Stimulated activated naive CD8-positive, alpha-beta T cell treated with anti-CD3 and anti-CD28 coated beads, Interleukin-15, amount 100 ng/mL, for 72 hours (primary cell): Measurements from ENCODE around the gene MTUS2.

ENCODE experiments used
- ATAC-seq: fragments of 150-1000 bp; cut with Tn5 transposase; 2 replicates; pipeline ENCODE4 v1.10.0; 2021; ENCODE audit warnings: mild to moderate bottlenecking, moderate library complexity
- DNase-seq, 2 donors: peaks; one replicate each; pipeline ENCODE4 v3.0.0; 2021 to 2022
- H3K27ac Mint-ChIP-seq, 2 donors: one replicate each; pipeline ENCODE4 v1.8.0; 2022; ENCODE audit warnings: mild to moderate bottlenecking in 2 of 2, mixed read lengths in 2 of 2, moderate library complexity in 2 of 2
- H3K27me3 Mint-ChIP-seq: one replicate; pipeline ENCODE4 v1.8.0; 2022; ENCODE audit warnings: mixed read lengths
- H3K4me1 Mint-ChIP-seq: one replicate; pipeline ENCODE4 v1.8.0; 2022; ENCODE audit warnings: mild to moderate bottlenecking, mixed read lengths
- H3K4me3 Mint-ChIP-seq, 2 donors: one replicate each; pipeline ENCODE4 v1.8.0; 2022; ENCODE audit warnings: mild to moderate bottlenecking in 2 of 2, mixed read lengths in 2 of 2, moderate library complexity in 1 of 2
- H3K9me3 Mint-ChIP-seq, 2 donors: one replicate each; pipeline ENCODE4 v1.8.0; 2022; ENCODE audit warnings: mixed read lengths in 2 of 2

Gene MTUS2

DNA sequence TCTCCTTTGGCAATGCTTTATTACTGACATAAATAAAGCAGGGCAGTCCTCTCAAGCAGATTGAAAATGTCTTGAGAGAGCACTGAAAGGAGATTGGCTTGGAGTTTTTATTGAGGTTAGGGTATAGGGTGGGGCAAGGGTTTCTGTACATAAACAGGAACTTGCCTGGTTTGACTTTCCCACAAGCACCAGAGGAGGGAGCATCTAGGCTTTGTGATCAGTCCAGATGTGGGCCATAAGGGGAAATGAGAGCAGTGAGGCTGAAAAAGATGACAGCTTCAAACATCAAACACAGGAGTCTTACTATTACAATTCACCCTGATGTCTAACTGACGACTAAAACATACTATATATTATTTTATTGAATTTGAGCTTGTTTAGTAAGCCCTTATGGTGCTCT lies 260.9 kb downstream of the MTUS2 start:
- Mint-ChIP-seq H3K27ac (no peak overlapping the region), H3K27me3 (no peaks in the 10 kb centered on the region), H3K4me3 (no peak overlapping the region), H3K9me3 (peaks cover 2 to 8% of the 10 kb centered on the region in 2 donors), H3K4me1 (peaks cover 5% of the 10 kb centered on the region)
- ATAC-seq (no peak), DNase-seq (no peak)

DNA sequence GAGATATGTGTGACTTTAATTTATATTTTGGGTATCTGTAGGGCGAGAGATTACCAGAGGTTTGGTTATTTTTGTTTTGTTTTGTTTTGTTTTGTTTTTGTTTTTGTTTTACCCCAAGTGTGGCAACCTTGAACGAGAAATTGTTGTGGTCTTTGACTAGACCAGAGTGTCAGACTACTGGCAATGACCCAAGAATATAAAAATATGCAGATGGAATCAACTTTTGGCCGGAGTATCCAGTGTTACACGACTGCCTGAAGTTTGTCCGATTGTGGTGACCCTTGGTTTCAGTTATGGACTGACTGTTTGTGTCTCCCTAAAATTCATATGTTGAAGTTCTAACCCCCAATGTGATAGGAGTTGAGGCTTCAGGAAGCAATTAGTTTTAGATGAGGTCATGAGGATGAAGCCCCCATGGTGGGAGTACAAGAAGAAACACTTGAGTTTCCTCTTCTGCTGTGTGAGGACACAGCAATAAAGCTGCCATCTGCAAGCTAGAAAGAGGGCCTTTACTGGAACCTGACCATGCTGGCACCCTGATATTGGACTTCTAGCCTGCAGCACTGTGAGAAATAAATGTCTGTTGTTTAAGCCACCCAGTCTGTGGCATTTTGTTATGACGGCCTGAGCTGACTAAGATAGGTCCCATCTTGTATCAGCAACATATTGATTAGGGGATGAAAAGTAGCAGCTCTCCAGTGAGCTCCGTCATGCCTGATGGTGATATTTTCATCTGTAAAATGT lies 261.7 kb downstream of the MTUS2 start:
- no peak for ATAC-seq
- Mint-ChIP-seq H3K4me3 (no peak overlapping the region), H3K27ac (peak overlapping the region in 1 of 2 donors; percentile 85), H3K27me3 (no peaks in the 10 kb centered on the region), H3K4me1 (peaks cover 5% of the 10 kb centered on the region), H3K9me3 (peaks cover 6 to 12% of the 10 kb centered on the region in 2 donors)
- DNase-seq: no peak

DNA sequence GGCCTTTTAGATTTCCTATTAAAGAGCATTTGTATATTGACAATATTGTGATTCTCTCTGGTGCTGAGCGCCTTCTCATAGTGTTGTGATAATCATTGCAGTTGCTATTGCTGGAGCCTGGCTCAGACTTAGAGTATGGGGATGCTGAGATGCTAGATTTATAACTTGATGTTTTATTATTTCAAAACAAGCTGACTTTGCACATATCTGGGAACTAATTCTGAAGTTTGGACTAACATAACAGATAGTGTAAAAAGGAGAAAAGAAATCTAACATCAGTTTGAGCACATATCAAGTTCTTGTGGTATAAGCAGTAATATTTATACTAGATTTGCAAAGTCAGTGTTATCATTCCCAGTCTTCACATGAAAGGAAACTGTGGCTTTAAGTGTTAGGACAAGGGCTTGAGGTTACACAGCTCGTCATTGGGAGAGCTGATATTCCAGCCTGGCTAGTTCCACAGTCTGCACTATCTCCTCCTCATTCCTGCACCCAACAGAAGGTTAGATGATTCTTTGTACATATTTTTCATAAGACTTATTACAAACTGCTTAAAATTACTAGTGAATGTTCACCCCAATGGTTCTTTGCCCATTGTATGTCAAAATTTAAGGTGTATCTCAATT lies 279.8 kb downstream of the MTUS2 start:
- DNase-seq: no peak
- H3K27ac Mint-ChIP-seq: no peak overlapping the region
- no peaks in the 10 kb centered on the region for H3K9me3 Mint-ChIP-seq
- H3K4me1 Mint-ChIP-seq: no peaks in the 10 kb centered on the region
- no peak overlapping the region for H3K4me3 Mint-ChIP-seq
- no peak for ATAC-seq
- H3K27me3 Mint-ChIP-seq: no peaks in the 10 kb centered on the region

DNA sequence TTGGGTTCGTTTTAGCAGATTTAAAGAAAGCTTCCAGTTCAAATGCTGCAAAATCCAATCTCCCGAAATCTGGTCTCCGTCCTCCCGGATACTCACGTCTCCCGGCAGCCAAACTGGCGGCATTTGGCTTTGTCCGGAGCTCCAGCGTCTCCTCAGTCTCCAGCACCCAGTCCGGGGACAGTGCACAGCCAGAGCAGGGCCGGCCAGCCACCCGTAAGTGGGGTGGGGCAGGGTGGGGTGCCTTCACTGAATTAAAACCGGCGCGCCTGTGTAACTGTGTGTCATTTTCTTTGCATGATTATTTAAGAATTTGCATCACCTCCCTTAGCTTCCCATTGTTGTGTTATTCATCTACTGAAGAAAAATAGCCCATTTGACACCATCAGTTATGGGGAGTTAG lies 280.6 kb downstream of the MTUS2 start:
- no peak overlapping the region for H3K27ac Mint-ChIP-seq
- no peak for ATAC-seq
- DNase-seq: no peak
- H3K4me3 Mint-ChIP-seq: no peak overlapping the region
- no peaks in the 10 kb centered on the region for H3K9me3 Mint-ChIP-seq
- H3K27me3 Mint-ChIP-seq: no peaks in the 10 kb centered on the region
- H3K4me1 Mint-ChIP-seq: no peaks in the 10 kb centered on the region

DNA sequence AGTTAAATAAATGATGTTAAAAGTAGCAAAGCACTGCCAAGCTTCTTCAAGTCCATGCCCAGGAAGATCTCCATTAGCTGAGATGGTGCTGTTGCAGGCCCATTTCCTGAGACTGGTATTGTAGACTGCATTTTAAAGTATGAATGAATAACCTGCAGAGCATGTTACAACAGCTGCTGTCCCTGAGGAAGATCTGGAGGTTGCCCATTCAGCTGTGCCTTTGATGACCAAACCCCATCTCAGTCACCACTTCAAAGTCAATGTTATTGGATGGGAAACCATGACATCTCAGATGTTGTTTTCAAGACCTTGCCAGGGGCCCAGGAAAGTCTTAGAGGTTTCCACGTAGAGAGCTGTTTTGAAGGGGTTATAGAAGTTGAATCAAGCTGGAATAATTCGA lies 281.3 kb downstream of the MTUS2 start:
- ATAC-seq: no peak
- no peaks in the 10 kb centered on the region for H3K9me3 Mint-ChIP-seq
- DNase-seq: no peak

DNA sequence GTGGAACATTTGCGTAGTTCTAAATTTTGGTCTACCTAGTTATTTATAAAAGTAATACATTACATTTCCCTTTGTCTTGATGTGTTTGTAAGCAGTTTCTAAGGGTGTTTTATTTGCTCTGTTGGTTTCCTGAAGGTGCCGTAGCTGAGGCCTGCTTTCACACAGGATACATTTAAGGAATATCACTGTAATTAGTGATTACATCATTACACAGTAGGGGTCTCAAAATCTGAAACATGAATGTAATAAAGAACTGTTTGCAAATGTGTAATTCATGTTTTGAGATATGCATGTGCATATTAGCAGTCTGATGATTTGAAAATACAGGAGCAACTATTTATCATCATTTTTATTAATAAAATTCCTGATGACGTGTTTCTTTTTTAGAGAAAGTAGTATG lies 281.8 kb downstream of the MTUS2 start:
- ATAC-seq (no peak), DNase-seq (no peak)
- Mint-ChIP-seq H3K4me3 (no peak overlapping the region), H3K27ac (no peak overlapping the region), H3K4me1 (no peaks in the 10 kb centered on the region), H3K27me3 (peaks cover 6% of the 10 kb centered on the region), H3K9me3 (no peaks in the 10 kb centered on the region)

More for the DNA sequence above, 281.3 kb downstream of the MTUS2 start:
- no peaks in the 10 kb centered on the region for H3K4me1 Mint-ChIP-seq
- H3K27ac Mint-ChIP-seq: no peak overlapping the region
- H3K4me3 Mint-ChIP-seq: no peak overlapping the region
- peaks cover 2% of the 10 kb centered on the region for H3K27me3 Mint-ChIP-seq

DNA sequence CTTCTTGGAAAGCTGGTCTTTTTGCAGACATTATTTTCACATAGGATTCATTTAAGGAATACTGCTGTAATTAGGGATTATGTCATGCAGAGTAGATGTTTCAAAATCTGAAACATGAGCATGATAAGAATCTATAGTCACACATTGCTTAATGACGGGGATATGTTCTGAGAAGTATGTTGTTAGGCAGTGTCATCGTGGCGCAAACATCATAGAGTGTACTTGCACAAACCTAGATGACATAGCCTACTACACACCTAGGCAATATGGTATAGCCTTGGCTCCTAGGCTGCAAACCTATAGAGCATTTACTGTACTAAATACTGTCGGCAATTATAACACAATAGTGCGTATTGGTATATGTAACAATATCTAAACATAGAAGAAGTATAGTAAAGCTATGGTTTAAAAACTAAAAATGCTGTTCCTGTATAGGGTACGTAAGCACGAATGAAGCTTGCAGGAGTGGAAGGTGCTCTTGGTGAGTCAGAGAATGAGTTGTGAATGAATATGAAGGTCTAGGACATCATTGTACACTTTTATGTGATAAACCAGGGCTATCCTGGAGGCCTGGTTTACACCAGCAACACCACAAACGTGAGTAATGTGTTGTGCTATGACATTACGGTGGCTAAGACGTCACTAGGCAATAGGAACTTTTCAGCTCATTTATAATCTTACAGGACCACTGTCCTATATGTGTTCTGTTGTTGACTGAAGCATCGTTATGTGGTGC lies 283.1 kb downstream of the MTUS2 start:
- no peak overlapping the region for H3K27ac Mint-ChIP-seq
- H3K4me1 Mint-ChIP-seq: no peaks in the 10 kb centered on the region
- H3K9me3 Mint-ChIP-seq: no peaks in the 10 kb centered on the region
- peaks cover 8% of the 10 kb centered on the region for H3K27me3 Mint-ChIP-seq
- no peak for DNase-seq
- no peak overlapping the region for H3K4me3 Mint-ChIP-seq
- ATAC-seq: no peak

DNA sequence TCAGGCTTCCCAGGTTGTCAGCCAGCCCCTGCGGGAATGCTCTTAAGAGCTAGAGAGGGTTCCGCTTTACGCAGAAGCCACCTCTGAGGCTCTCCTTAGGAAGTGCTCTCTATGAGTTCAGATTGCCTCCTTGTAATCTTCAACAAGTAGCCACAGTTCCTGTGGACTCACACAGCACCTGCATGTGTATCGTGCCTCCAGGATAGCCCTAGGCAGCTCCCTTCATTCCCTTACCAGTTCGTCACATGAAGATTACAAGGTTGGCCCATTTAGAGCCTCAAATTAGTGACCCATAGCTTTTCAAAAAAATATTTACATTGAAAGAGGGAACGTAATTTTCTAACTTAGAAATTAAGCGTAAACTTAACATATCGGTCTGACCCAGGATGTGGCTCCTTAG lies 284.3 kb downstream of the MTUS2 start:
- ATAC-seq (no peak), DNase-seq (no peak)
- Mint-ChIP-seq H3K4me3 (no peak overlapping the region), H3K9me3 (no peaks in the 10 kb centered on the region), H3K27ac (no peak overlapping the region), H3K4me1 (no peaks in the 10 kb centered on the region), H3K27me3 (peaks cover 8% of the 10 kb centered on the region)

DNA sequence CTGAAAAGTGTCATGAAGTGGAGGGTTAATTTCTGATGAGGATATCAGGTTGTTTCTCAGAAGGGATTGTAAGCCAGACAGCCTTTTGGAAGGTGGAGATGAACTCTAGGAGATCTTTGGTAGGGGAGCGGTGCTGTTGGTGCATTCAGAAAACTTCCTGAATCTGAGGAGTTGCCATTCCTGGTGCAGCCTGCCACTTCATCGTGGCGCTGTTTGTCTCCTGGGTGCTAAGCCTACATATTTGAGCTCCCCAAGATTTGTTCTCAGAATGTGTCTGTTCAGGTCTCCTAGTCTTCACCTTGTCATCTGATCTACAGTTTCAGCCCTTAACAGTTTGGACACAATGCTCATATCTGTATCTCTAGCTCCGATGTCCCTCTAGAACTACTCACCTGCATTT lies 285.6 kb downstream of the MTUS2 start:
- Mint-ChIP-seq H3K4me3 (no peak overlapping the region), H3K27ac (no peak overlapping the region), H3K27me3 (peaks cover 8% of the 10 kb centered on the region), H3K9me3 (no peaks in the 10 kb centered on the region), H3K4me1 (no peaks in the 10 kb centered on the region)
- DNase-seq (no peak), ATAC-seq (no peak)

DNA sequence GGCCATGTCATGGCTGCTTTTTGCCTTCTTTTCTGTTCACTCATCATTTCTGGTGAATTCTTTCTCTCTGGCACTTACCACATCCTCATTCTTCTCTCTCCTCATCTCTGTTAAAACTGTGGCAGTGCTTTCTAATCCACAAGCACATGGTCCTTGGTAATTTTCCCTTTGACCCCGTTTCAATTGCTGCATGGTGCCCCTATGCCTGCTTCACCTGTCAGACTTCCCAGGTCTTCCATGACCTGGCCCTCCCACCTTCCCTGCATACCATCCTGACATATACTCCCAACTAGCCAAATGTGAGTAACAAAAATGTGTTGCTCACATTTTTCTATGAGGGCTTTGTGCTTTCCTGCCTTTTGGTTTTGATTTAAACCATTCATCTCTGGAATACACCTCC lies 286.5 kb downstream of the MTUS2 start:
- no peaks in the 10 kb centered on the region for H3K4me1 Mint-ChIP-seq
- H3K27me3 Mint-ChIP-seq: peaks cover 8% of the 10 kb centered on the region
- DNase-seq: no peak
- ATAC-seq: no peak
- no peak overlapping the region for H3K4me3 Mint-ChIP-seq
- H3K27ac Mint-ChIP-seq: no peak overlapping the region
- H3K9me3 Mint-ChIP-seq: no peaks in the 10 kb centered on the region

DNA sequence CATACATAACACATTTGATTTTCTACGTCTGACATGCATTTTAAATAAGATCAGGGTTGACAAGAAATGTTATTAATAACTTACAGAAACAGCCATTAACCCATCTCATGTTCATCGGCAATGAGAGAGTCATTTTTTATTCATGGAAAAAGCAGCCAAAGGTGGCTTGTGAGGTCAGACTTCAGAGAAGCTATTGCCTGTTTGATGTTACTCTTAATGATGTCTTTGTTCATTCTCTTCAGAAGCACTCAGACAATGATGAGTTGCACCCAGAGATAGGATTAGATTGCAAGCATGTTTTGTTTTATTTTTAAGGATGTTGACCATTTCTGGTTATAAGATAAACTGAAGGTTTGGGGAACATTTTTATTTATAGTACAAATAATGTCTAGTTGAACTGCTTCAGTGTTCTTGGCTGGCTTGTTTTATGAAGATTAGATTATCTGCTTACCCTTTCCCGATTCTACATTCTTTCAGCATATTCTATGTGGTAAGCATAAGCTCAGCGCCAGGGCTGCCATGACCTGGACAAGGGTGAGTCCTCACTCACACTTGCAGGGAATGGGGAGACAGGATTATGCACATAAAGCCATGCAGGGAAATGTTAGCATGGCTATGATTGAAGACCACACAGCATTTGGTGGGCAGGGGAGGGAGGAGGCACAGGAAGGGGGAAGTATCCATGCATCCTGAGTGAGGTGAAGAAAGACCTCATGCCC lies 288.1 kb downstream of the MTUS2 start:
- Mint-ChIP-seq H3K27me3 (peaks cover 8% of the 10 kb centered on the region), H3K4me3 (no peak overlapping the region), H3K4me1 (no peaks in the 10 kb centered on the region), H3K9me3 (peaks cover 0 to 4% of the 10 kb centered on the region in 2 donors), H3K27ac (no peak overlapping the region)
- DNase-seq: no peak
- ATAC-seq: no peak

DNA sequence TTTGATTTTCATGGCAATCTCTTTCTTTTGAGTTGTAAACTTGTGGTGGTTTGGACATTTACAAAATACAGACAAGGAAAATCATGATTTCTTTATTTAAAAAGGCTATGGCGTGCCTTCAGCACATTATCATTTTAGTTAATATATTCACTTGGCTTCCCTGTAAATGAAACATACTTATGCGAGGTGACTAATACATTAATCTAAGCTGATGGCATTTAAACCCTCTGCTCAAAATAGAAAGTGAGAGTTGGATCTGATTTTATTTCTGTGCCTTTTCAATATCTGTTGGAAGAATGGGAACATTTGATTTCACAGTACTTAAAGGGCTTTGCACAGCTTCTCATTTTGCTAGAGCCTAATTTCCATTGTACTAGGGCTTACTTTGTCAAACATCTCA lies 289.8 kb downstream of the MTUS2 start:
- DNase-seq (no peak), ATAC-seq (no peak)
- H3K27ac Mint-ChIP-seq: no peak overlapping the region
- H3K9me3 Mint-ChIP-seq: peaks cover 0 to 4% of the 10 kb centered on the region in 2 donors
- H3K27me3 Mint-ChIP-seq: peaks cover 8% of the 10 kb centered on the region
- H3K4me3 Mint-ChIP-seq: no peak overlapping the region
- no peaks in the 10 kb centered on the region for H3K4me1 Mint-ChIP-seq

DNA sequence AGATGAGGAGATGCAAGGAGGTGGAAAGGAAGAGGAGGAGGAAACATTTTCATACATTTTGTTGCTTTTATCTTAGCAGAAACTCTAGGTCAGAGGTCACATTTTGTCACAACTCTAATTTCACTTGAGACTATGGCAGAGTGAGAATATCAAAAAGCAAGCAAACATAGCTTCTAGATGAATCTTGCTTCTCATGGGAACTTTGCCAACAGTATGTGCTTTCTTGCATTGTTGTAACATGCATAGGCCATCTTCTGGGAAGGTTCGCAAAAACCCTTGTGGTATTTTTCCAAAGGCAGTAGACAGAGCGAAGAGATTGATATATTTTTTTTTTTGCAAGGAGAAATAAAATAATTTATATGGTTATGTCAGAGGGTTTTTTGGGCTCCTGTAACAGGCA lies 291.3 kb downstream of the MTUS2 start:
- ATAC-seq: no peak
- Mint-ChIP-seq H3K27me3 (peaks cover 6% of the 10 kb centered on the region), H3K9me3 (peaks cover 0 to 4% of the 10 kb centered on the region in 2 donors), H3K4me1 (no peaks in the 10 kb centered on the region), H3K27ac (no peak overlapping the region), H3K4me3 (no peak overlapping the region)
- no peak for DNase-seq

DNA sequence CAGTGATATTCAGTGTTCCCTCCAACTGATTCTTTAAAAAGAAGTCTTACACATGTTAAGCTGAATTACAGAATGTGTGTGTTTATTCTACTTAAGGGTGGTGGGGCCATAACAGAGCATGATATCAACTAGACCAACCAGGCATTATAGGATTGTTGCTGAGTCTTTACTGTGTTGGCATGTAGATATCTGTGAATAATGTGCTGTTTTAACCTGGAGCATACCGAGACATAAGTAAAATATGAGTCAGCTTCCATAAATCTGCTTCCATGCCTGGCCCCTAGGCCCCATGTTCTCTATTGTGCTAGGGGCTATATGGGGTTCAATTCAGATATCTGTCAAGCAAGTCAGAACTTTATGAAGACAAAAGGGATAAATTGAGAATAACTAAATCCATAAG lies 295.7 kb downstream of the MTUS2 start:
- H3K9me3 Mint-ChIP-seq: peaks cover 0 to 4% of the 10 kb centered on the region in 2 donors
- DNase-seq: no peak
- ATAC-seq: no peak
- no peaks in the 10 kb centered on the region for H3K4me1 Mint-ChIP-seq
- H3K27me3 Mint-ChIP-seq: no peaks in the 10 kb centered on the region
- H3K4me3 Mint-ChIP-seq: no peak overlapping the region
- no peak overlapping the region for H3K27ac Mint-ChIP-seq

DNA sequence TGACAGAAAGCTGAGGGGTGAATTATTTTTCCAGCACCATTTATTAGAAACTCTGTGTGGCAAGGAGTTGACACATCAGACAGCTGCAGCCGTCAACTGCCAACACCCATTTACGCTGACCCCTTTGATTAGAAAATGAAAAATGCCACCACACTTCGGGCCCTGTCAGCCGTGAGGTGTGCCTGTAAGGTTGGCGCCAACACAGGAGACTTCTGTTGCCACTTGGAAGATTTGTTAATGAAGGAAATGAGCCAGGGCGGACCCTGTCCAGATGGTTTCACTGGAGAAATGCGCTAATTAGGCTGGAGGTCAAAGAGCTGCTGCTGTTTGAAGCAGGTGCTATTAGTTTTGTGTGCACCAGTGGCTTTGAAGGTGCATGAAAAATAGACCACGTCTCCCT lies 297.5 kb downstream of the MTUS2 start:
- Mint-ChIP-seq H3K27me3 (no peaks in the 10 kb centered on the region), H3K4me1 (no peaks in the 10 kb centered on the region), H3K9me3 (no peaks in the 10 kb centered on the region), H3K27ac (no peak overlapping the region), H3K4me3 (no peak overlapping the region)
- DNase-seq (no peak), ATAC-seq (no peak)

DNA sequence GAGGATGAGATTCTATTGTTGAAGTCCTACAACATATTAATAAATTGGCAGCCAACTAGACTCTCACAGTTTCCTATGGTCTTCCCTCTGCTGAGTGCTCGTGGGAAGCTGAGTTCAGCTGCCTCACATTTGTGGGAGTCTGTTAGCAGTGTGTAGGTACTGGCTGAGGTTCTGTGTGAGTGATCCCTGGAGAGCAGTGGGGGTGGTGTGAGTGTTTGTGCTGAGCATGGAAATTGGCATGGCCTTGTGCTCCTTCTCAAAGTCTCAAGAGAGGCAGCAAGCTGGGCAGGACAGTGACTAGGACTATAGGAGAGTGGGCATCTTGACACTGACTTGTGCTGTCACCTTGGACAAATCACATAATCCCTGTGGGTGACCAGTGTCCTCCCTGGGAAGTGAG lies 298.3 kb downstream of the MTUS2 start:
- ATAC-seq (no peak), DNase-seq (no peak)
- no peaks in the 10 kb centered on the region for H3K27me3 Mint-ChIP-seq
- no peak overlapping the region for H3K27ac Mint-ChIP-seq
- no peaks in the 10 kb centered on the region for H3K9me3 Mint-ChIP-seq
- no peak overlapping the region for H3K4me3 Mint-ChIP-seq
- no peaks in the 10 kb centered on the region for H3K4me1 Mint-ChIP-seq
